HG03025 (cell line): Measurements from ENCODE around the gene APBA2.
"Not testable (repeated sequence)": the region's sequence is repeated elsewhere in the genome, so short reads cannot be mapped to it uniquely, and the experiment has no call there.

Experiments
- ATAC-seq: cut with Tn5 transposase; IDR thresholded peaks from one replicate; pipeline ENCODE4 v1.9.1; 2021; ENCODE audit warnings: mild to moderate bottlenecking, moderate library complexity; ENCODE audit not compliant: unreplicated experiment, low FRiP score

APBA2 gene

DNA sequence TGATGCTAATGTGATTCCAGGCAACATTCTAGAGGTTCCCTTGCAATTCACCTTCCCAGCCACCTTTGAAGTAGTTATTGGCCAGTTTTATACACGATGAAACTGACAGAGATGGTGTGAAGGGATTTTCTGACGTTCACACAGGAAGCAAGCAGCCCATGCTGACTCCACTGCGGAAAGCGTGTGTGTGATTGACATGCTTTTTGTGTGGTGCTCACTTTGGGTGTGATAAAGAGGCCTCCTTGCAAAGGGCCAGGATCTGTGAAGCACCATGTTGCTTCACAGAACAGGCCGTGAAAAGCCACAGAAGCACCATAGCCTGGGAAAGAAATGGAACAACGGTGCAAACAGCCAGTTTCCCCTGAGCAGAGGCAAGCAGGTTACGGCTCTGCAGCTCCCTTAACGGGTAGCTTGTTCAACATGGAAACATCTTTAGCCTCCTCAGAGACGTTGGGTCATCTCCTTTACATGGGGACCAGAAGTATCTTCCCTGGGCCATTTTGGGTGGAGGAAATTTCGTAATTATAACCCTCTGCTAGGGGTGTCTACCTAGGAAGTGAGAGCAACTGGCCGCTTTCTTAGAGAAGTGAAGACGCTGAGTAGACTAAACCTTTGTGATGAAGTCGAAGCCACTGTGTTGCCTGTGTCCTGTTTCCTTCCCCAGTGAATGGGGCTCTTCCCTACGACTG is 108.5 kb downstream of the APBA2 start:
- no peak for ATAC-seq

DNA sequence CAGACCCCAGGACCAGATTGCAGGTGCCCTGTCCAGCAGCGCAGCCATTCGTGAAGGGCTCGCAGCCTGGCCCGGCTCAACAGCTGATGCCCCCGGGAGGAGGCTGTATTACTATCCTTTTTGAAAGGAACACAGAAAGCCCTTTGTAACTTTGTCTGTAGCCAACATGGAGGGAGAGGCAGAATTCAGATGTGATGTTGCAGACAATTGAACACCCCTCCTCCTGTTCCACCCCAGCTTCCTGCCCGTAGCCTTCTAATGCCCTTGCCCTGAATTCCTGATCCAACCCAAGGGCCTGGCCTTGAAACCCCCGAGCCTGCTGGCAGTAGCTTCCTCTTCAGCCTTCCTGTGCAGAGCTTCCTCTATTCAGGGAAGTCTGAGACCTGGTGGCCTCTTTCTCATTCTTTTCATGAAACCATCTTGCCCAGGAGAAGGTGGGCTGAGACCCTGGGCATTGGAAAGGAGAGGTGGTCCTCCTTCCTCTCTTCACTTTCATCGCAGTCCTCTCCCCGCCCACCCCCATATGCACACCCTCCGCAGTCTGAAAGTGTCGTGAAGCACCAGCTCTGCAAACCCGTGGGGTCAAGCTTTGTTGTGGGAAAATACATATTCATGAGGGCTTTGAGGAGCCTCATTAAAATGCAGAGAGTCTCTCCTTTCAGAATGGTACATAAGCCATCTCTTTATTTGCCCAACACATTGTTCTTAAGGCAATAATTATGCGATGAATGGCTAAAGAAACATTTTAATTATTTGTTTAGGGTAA is 109.2 kb downstream of the APBA2 start:
- no peak for ATAC-seq

DNA sequence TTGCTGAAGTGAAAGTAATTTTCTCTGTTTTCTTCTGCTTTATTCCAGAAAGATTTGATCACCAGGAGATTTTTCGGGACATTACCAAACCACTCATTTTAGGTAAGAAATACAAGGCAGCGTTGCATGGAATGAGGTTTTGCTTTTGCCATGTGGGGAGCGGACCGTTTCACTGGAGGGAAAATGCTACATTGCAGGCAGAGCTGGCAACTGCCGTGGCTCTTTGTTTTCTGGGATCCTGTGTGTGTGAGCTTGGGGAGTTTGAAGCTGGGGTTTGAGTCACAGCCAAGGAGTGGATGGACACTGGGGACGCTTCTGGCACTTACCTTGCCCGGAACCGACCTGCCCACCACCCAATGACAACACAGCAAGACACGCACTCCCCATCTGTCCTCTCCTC is 109.9 kb downstream of the APBA2 start:
- ATAC-seq, result no peak

DNA sequence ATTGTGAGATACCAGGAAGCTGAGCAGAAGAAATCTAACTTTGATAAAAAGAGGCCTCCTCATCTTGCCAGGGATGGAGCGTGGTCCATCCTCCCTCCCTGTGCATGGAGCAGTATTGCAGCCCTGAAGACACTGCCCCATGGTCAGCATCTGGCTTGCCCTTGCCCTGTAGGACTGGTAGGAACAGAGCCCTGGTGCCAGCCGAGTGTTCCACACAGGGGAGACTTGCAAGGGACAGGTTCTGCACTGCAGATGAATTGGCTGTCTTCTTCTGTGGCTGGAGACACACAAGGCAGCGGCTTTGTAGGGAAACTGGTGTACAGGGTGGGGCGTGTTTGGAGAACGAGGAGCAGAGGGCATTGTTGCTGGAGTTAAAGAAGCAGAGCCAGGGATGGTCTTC is 110.5 kb downstream of the APBA2 start:
- ATAC-seq, result no peak

DNA sequence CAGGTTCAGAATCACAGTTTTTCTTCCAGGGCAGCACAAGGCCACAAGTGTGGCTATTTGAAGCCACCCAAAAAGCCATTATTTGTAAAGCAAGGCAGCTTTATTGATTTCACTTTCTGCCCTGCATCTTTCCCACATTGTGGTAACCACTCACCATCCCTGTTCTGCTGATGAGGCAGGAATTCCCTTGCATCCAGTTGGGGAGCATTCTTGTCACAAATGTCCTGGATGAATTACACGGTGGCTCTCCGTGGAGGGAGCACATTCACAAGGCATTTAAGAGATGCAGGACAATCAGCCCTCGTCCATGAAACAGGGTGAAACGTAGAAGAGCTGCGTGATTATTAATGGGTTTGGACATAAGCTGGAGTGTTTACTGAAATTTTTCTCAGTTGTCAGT is 111.2 kb downstream of the APBA2 start:
- ATAC-seq, result no peak

DNA sequence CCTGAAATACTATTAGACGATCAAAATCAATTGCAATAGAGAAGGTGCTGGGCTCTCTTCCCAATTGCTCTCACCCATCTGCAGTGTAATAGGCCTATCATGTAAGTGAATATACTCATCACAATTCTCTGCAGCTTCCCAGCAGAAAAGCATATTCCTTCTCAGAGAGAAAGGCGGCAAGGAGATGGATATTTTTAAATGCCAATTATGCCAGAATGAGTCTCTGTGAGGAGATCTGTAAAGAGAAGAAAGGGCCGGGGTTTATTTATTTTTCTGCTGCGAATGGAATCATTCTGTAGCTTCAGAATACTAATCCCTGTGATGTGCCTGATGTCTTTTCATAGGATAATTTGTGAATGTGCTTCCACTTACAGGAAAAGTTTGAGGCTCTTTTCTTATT is 112.0 kb downstream of the APBA2 start:
- ATAC-seq, result no peak

DNA sequence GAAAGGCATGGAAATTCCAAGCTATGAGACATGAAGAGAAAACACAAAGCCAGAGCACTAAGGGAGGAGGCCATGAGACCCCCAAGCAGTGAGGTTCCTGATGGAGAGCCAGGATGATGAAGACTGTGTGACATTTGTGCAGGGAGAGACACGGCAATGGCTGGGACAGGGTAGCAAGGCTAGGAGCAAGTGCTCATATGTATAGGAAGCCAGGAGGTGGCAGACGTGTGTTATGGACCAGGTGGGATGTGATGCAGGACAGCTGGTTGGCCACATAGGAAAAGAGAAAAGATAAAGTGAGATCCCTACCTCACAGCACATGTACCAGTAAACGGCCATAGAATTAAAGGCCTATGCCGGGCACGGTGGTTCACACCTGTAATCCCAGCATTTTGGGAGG is 112.7 kb downstream of the APBA2 start:
- ATAC-seq, result no peak

DNA sequence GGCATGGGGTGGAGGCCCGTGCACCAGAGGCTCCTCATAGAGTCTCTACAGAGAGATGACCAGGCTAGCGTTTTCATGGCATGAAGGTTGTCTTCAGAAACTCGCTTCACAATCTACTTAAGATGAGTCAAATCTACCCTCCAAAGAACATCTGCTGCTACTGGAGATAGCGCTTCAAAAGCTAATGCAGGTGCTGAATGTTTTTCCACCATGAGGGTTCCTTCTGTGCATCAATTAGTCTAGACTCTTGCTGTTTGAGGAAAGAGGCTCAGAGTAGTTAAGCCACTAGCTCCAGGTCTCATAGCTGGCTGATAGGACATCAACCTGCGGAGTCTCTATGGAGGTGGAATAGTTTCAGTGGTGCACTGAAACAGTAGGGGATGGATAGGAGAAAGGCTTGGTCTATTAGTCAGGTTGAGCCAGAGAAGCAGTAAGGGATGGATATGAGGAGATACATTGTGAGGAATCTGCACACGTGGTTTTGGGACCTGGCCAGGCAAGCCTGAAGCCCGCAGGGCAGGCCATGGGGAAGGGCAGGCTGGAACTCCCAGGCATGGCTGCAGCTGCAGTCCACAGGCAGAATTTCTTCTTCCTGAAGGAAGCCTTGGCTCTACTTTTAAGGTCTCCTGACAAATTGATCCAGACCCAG is 117.5 kb downstream of the APBA2 start:
- no peak for ATAC-seq

DNA sequence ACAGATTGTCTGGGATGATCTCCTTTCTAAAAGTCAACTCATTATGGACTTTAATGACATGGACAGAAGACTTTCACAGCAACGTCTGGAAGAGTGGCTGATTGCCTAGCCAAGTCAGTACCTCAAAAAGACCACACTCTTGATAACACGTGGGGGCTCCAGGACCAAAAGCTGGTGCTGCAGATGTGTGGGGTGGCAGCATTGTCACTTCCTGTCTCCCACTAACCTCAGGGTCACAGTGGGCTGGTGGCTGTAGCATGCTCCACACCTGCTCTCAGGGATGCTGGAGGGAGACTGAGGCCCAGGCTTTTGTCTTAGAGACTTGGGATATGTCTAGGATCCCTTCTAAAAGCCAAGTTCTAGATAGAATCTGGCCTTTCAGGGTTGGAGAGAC is 118.1 kb downstream of the APBA2 start:
- ATAC-seq, result no peak

DNA sequence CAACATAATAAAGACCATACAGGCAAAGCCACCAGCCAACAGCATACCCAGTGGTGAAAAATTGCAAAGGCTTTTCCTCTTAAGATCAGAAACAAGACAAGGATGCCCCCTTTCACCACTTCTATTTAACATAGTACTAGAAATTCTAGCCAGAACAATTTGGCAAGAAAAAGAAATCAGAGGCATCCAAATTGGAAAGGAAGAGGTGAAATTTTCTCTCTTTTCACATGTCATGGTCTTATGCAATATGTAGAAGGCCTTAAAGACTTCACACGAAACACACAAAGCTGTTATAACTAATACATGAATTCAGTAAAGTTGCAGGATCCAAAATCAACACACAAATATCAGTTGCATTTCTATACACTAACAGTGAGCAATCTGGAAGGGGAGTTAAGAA is 120.2 kb downstream of the APBA2 start:
- ATAC-seq, result no peak

DNA sequence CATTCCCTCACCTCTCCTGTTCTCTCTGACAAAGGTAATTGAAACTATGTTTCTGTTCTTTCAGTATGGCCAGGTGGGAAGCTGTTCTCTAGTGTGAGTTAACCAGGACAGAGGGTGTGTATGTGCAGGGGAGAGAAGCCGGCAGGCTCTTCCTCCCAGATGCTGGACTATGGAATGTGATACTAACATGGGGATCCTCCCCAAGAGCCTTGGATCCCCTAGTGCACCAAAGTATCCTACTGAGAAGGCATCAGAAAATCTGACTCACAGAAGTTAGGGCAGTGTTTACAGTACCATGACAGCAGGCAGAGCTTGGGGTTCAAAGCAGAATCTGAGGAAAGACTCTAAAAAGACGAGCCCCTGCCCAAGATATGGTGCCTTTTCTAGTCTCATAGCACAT is 123.1 kb downstream of the APBA2 start:
- no peak for ATAC-seq

DNA sequence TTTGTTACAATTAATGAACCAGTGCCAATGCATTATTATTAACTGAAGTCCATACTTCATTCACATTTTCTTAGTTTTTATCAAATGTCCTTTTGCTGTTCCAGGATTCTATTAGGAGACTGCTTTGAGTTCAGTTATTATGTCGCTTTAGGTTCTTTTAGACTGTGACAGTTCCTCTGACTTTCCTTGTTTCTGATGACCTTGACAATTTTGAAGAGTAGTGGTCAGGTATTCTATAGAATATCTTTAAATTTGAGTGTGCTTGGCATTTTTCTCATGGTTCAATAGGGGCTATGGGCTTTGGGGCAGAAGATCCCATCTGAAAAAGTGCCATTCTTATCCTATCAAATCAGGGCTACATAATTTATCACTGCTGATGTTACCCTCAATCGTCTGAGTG is 126.3 kb downstream of the APBA2 start:
- ATAC-seq, result no peak

DNA sequence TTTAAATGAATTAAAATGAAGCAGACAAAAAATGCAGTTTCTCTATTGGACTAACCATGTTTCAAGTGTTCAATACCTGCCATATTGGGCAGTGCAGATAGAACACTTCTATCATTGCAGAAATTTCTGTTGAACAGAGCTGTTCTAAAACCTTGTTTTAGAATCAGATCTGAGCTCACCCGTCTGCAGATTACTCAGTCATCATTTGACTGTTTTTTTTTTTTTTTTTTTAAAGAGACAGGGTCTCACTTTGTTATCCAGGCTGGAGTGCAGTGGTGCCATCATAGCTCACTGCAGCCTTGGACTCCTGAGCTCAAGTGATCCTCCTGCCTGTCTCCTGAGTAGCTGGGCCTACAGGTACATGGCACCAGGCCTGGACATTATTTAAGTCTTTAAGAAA is 128.7 kb downstream of the APBA2 start:
- ATAC-seq, result no peak

DNA sequence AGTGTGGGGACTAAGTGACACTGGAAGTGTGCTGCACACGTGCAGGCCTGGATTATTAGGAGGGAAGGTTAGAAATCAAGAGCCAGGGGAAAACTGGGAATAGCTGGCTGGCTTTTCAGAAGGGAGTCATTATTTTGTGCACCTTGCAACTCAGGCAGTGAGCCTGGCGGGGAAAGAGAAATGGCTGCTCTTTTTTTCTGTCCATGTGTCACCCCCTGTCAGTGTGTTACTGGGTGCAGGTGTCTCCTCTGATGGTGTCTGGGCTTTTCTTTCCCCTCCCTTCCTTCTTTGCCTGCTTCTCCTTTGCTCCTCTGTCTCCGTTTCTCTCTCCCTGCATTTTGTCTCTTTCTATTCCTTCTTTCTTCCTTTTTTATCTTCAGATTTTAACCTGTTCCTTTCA is 130.7 kb downstream of the APBA2 start:
- ATAC-seq, result no peak

DNA sequence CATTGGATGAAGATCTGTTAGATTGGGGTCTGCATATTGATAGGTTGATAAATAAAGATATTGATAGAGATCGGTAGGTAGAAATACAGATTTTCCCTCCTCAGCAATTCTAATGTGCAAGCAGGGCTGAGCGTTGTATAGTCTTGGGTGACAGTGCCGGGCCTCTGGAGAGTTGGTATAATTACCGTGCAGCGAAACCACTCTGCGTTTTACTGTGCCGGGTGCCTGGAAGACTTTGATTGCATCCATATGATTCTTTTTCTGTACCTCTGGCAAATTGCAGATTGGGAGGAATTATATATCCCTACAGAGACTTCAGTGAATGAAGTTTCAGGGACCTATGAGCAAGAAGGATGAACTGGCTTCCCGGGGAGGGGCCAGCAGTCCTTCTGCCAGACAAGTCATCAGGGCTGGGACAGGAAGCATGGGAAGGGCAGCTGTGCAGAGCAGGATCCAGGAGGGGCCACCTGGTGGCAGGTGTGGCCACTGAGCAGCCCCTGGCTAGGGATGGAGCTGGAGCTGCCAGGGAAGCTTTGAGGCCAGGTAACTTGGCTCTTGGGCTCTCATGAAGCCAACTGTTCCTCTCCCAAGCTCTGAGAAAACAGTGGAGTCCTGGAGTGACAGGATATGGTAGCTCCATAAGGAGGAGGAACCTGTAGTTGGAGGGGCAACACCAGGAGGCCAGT is 132.5 kb downstream of the APBA2 start:
- ATAC-seq, result no peak

DNA sequence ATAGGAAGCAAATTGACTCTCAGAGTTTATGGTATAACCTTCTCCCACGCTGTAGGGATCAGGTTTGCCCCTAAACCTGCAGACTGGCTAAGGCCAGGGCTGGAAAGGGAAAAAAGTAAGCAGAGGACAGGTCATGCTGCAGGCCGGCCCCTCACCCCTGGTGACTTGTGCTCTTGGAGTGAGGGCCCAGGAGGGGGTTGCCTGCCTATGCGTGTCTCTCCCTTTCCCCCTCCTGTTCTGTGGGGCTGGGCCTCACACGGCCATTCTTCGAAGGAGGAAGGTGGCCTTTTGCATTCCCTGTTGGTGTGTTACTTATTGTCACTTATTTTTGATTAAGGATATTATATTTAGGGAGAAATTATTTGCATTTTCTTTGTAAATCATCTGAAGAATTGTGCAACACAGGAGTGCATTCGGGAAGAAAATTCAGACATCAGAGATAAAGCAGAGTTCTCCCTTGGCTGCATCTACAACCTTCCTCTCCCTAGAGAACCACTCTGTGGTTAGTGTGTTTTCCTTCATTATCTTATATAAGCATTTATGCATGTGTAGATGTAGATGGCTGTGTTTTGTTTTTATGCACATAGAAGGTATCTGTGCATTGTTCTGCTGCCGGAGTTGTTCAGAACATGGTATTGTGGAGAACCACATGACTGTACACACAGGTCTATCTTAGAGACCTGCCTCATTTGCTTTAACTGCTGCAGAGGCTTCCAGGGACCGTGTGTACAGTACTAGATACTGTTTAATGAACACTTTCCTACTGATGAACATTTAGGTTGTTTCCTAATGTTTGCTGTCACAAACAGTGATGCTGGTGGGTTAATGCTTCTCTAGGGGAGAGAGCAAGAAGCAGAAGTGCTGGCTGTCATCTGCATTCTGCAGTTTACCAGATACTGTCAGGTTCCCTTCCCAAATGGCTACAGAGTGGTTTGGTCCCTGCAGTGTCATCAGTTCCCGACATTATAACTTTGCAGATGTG is 133.5 kb downstream of the APBA2 start:
- no peak for ATAC-seq

DNA sequence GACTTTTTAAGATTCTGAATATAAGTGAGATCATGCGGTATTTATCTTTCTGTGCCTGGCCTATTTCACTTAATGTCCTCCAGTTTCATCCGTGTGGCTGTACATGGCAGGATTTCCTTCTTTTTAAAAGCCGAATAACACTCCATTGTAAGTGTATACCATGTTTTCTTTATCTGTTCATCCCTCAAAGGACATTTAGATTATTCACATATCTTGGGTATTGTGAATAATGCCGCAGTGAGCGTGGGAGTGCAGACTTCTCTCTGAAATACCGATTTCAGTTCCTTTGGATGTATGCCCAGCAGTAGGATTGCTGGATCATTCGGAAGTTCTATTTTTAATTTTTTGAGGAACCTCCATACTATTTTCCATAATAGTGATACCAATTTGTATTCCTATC is 136.1 kb downstream of the APBA2 start:
- ATAC-seq, result no peak

DNA sequence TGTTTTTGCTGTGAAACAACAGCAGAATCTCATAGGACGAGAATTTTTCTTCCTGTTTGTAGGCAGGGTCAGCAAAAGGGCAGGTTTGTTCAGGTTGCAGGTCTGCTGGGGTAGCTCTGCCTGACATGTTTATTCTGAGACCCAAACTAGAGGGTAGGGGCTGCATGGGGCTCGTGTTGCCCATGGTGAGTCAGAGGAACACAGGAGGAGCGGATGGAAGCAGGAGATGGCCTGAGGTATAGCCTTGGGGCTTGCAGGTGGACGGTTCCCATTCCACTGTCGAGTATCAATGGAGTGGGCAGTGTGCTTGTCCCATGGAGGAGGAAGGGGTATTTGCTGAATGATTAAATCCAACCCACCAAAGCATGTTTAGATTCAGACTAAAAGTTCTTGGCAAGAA is 138.9 kb downstream of the APBA2 start:
- no peak for ATAC-seq

DNA sequence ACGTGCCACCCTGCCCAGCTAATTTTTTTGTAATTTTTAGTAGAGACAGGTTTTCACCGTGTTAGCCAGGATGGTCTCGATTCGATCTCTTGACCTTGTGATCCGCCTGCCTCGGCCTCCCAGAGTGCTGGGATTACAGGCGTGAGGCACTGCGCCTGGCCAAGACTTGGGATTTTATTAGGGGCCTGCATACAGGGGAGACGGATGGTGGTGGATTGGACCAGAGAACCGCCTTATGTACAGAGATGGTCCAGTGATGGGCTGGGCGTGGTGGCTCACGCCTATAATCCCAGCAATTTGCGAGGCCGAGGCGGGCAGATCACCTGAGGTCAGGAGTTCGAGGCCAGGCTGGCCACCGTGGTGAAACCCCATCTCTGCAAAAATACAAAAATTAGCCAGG is 139.6 kb downstream of the APBA2 start:
- ATAC-seq, result not testable (repeated sequence)

DNA sequence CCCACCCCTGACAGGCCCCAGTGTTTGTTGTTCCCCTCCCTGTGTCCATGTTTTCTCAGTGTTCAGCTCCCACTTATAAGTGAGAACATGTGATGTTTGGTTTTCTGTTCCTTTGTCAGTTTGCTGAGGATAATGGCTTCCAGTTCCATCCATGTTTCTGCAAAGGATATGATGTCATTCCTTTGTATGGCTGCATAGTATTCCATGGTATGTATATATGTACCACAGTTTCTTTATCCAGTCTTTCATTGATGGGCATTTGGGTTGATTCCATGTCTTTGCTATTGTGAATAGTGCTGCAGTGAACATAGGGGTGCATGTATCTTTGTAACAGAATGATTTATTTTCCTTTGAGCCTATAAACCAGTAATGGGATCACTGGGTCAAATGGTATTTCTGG is 142.4 kb downstream of the APBA2 start:
- ATAC-seq, result not testable (repeated sequence)
